A549 (cell line): Measurements from ENCODE around the gene OPCML. TPM values are rescaled to one million over a fixed set of nuclear protein-coding genes. Genes with fewer than 3 reads are reported as not detected.

Experiments
- ATAC-seq, 2 experiments: fragments of 200-7000 bp in 1 of 2; fragments of >200 bp in 1 of 2; cut with Nextera tagmentation in 1 of 2; cut with Tn5 transposase in 1 of 2; 3 replicates each; pipeline versions ENCODE4 v1.8.0 to v1.9.1; 2018 to 2020; ENCODE audit warnings: mild to moderate bottlenecking in 1 of 2, moderate library complexity in 1 of 2
- CTCF ChIA-PET: fragments of 300-600 bp; sonication (Branson Sonifier 250); formaldehyde crosslinking; extraction: SDS; loops from one replicate; lab custom pipeline; 2021; ENCODE audit warnings: antibody characterized with exemption, inconsistent platforms; lab: Yijun Ruan, JAX
- POLR2A ChIA-PET: fragments of 350-600 bp; formaldehyde crosslinking; extraction: SDS; loops from one replicate; lab custom pipeline; 2021; ENCODE audit warnings: antibody characterized with exemption, inconsistent platforms; lab: Yijun Ruan, JAX
- DNase-seq, 2 experiments: peaks; one replicate each; pipeline versions ENCODE4 v3.0.0 to v3.0.0-alpha.2; 2011 to 2016; ENCODE audit warnings: low read depth in 1 of 2, low spot score in 1 of 2
- FAIRE-seq: peaks from 2 replicates; lab custom pipeline; 2011; peaks lifted over from hg19 to GRCh38; lab: Jason Lieb, UNC
- H3K27ac ChIP-seq, 2 experiments: fragments of >200 bp; sonication (Bioruptor Twin); formaldehyde crosslinking; 3 replicates each; pipeline ENCODE4 v1.5.1; 2016 to 2017
- H3K4me1 ChIP-seq: fragments of >200 bp; sonication (Bioruptor Twin); formaldehyde crosslinking; 3 replicates; pipeline ENCODE4 v1.6.1; 2016
- H3K4me2 ChIP-seq: fragments of >200 bp; sonication (Bioruptor Twin); formaldehyde crosslinking; 3 replicates; pipeline ENCODE4 v1.6.1; 2016
- H3K4me3 ChIP-seq: fragments of >200 bp; sonication (Bioruptor Twin); formaldehyde crosslinking; 3 replicates; pipeline ENCODE4 v1.5.1; 2016
- H3K9me3 ChIP-seq: fragments of >200 bp; sonication (Bioruptor Twin); formaldehyde crosslinking; 3 replicates; pipeline ENCODE4 v1.6.1; 2016
- CBX8 ChIP-seq: fragments of 200-600 bp; sonication (generic); IDR thresholded peaks from 2 replicates; pipeline ENCODE4 v1.6.1; 2016
- ESRRA ChIP-seq: fragments of 150-350 bp; IDR thresholded peaks from 2 replicates; pipeline ENCODE4 v1.6.1; 2014; ENCODE audit warnings: mild to moderate bottlenecking, low read length, borderline replicate concordance
- FOSB ChIP-seq: fragments of 250-450 bp; sonication (Bioruptor Pico); IDR thresholded peaks from 2 replicates; pipeline ENCODE4 v1.5.0; 2020; ENCODE audit warnings: mild to moderate bottlenecking, moderate library complexity
- HEYL ChIP-seq: fragments of 250-450 bp; sonication (Bioruptor Pico); IDR thresholded peaks from 2 replicates; pipeline ENCODE4 v1.8.0; 2021; ENCODE audit warnings: mild to moderate bottlenecking, moderate library complexity
- HOXA7 ChIP-seq: fragments of 250-450 bp; sonication (Bioruptor Pico); IDR thresholded peaks from 2 replicates; pipeline ENCODE4 v1.5.0; 2020; ENCODE audit warnings: mild to moderate bottlenecking, moderate library complexity
- HOXB13 ChIP-seq: fragments of 250-450 bp; sonication (Bioruptor Pico); IDR thresholded peaks from 2 replicates; pipeline ENCODE4 v1.5.0; 2020; ENCODE audit warnings: low read depth, mild to moderate bottlenecking, moderate library complexity
- HOXB5 ChIP-seq: fragments of 250-450 bp; sonication (Bioruptor Pico); IDR thresholded peaks from 2 replicates; pipeline ENCODE4 v1.5.0; 2020; ENCODE audit warnings: mild to moderate bottlenecking, moderate library complexity
- JUN ChIP-seq, 2 experiments: fragments of >200 bp; sonication (Bioruptor Twin); formaldehyde crosslinking; IDR thresholded peaks; 2 replicates in 1 of 2; 3 replicates in 1 of 2; pipeline ENCODE4 v1.6.1; 2016 to 2017
- MAZ ChIP-seq: fragments of 150-350 bp; IDR thresholded peaks from 2 replicates; pipeline ENCODE4 v1.6.1; 2014; ENCODE audit warnings: antibody characterized with exemption, low read depth, low read length, borderline replicate concordance
- MYC ChIP-seq: IDR thresholded peaks from 2 replicates; pipeline ENCODE4 v1.6.1; 2012; ENCODE audit warnings: mild to moderate bottlenecking, inconsistent platforms, low read length, improper control_type of control experiment, borderline replicate concordance
- NFE2L2 ChIP-seq: fragments of 150-350 bp; conservative IDR thresholded peaks from 2 replicates; pipeline ENCODE4 v1.6.1; 2014; ENCODE audit warnings: low read length
- NPAS2 ChIP-seq: fragments of 250-450 bp; sonication (Bioruptor Pico); IDR thresholded peaks from 2 replicates; pipeline ENCODE4 v1.8.0; 2022; ENCODE audit warnings: mild to moderate bottlenecking, moderate library complexity, borderline replicate concordance
- POLR2AphosphoS2 ChIP-seq: conservative IDR thresholded peaks from 2 replicates; pipeline ENCODE4 v1.6.1; 2012; ENCODE audit warnings: low read length, improper control_type of control experiment, inconsistent platforms
- RAD21 ChIP-seq, 2 experiments: fragments of >200 bp in 1 of 2; sonication (Bioruptor Twin) in 1 of 2; formaldehyde crosslinking in 1 of 2; IDR thresholded peaks in 1 of 2; conservative IDR thresholded peaks in 1 of 2; 2 replicates in 1 of 2; 3 replicates in 1 of 2; pipeline ENCODE4 v1.6.1; 2012 to 2018; ENCODE audit warnings: inconsistent platforms in 1 of 2
- RARB ChIP-seq: fragments of 250-450 bp; sonication (Bioruptor Pico); IDR thresholded peaks from 2 replicates; pipeline ENCODE4 v1.8.0; 2021; ENCODE audit warnings: mild to moderate bottlenecking, moderate library complexity
- TFCP2L1 ChIP-seq: fragments of 250-450 bp; sonication (Bioruptor Pico); IDR thresholded peaks from 2 replicates; pipeline ENCODE4 v1.5.0; 2021; ENCODE audit warnings: mild to moderate bottlenecking
- TP53 ChIP-seq: fragments of 250-450 bp; sonication (Bioruptor Pico); IDR thresholded peaks from 2 replicates; pipeline ENCODE4 v1.5.0; 2021; ENCODE audit warnings: mild to moderate bottlenecking, moderate library complexity
- ZC3H11A ChIP-seq: fragments of 450-650 bp; IDR thresholded peaks from 2 replicates; pipeline ENCODE4 v1.6.1; 2014; ENCODE audit warnings: antibody characterized with exemption, mild to moderate bottlenecking
- ZSCAN20 ChIP-seq: fragments of 250-450 bp; sonication (Bioruptor Pico); IDR thresholded peaks from 2 replicates; pipeline ENCODE4 v1.8.0; 2022; ENCODE audit warnings: mild to moderate bottlenecking, moderate library complexity
- WGBS: methylation state at CpG from one replicate; pipeline ENCODE4 v1.1.6; 2017; ENCODE audit errors: missing lambda C conversion rate; 5-methylcytosine and 5-hydroxymethylcytosine counted together
- polyA plus RNA-seq, 4 experiments: library from polyadenylated mRNA; depleted of rRNA in 3 of 4; stranded (reverse); fragments of >200 nt; fragmentation: RNase III in 1 of 4; extraction: RNeasy Plus Mini Kit Qiagen cat#74134 plus additional on column Dnase treatment in 1 of 4; gene quantifications; 2 replicates in 3 of 4; 3 replicates in 1 of 4; pipeline ENCODE4 v1.2.3, GENCODE V29; 2011 to 2017
- TF ChIP-seq, protein P1 (sequence below): fragments of 250-450 bp; sonication (Bioruptor Pico); IDR thresholded peaks from 2 replicates; pipeline ENCODE4 v1.5.0; 2021; ENCODE audit warnings: mild to moderate bottlenecking, moderate library complexity, borderline replicate concordance
- TF ChIP-seq, protein P2 (sequence below): IDR thresholded peaks from 2 replicates; pipeline ENCODE4 v1.6.1; 2012
- TF ChIP-seq, protein P3 (sequence below): fragments of >200 bp; sonication (Bioruptor Twin); formaldehyde crosslinking; IDR thresholded peaks from 2 replicates; pipeline ENCODE4 v1.6.1; 2016
- TF ChIP-seq, protein P4 (sequence below): IDR thresholded peaks from 2 replicates; pipeline ENCODE4 v1.6.1; 2012; ENCODE audit warnings: low read depth, borderline replicate concordance

The OPCML gene
- polyA plus RNA-seq, 2 of the 4 experiments (the other 2 are of a cell fraction), result not detected

DNA sequence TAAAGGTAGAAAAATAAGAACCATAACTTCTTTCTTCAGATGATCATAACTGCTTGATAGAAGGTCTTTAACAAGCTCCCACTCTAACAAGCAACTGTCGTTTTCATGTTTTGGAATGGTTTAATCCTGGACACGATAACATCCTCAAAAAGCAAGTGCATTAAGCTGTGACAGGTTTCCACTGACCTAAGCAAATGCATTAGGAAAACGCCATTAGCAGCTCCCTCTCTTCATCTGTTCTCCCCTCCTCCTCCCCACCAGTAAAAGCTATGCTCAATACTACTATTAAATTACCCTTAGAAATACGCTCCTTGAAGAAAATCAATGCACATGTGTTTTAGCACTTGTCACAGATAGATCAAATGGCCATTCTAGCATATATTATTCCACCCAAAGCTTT lies 729.4 kb downstream of the OPCML start:
- no peak overlapping the region for H3K4me3 ChIP-seq
- WGBS, result 0% methylated on average over 4 of the region's 4 CpGs

DNA sequence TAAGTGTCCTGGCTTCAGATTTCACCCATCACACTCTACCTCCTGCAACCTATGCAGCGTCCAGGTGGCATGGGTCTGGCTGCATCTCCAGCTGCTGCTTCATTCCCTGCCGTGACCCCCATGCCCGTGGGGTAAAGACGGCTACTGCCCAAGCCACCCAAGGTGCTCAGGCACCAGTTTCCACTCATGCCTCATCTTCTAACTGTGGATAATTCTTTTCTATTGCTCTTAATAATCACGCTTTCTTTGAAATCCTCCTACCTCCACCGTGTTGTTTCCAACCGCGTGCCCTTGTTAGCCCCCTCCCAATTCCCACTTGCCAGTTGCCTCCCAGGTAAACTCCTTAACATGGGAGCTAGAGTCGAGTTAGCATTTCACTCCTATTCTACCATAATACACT lies 738.5 kb downstream of the OPCML start:
- Histone ChIP-seq H3K4me2 (no peak overlapping the region), H3K4me1 (no peaks in the 10 kb centered on the region), H3K9me3 (no peaks in the 10 kb centered on the region), H3K4me3 (no peak overlapping the region), H3K27ac (no peak overlapping the region)
- 25% methylated on average over 9 of the region's 9 CpGs for WGBS
- CTCF ChIA-PET, result no interaction called here
- TF ChIP-seq HOXB13 (CRISPR knock-in tag), result no peak
- TF ChIP-seq, protein P1, sequence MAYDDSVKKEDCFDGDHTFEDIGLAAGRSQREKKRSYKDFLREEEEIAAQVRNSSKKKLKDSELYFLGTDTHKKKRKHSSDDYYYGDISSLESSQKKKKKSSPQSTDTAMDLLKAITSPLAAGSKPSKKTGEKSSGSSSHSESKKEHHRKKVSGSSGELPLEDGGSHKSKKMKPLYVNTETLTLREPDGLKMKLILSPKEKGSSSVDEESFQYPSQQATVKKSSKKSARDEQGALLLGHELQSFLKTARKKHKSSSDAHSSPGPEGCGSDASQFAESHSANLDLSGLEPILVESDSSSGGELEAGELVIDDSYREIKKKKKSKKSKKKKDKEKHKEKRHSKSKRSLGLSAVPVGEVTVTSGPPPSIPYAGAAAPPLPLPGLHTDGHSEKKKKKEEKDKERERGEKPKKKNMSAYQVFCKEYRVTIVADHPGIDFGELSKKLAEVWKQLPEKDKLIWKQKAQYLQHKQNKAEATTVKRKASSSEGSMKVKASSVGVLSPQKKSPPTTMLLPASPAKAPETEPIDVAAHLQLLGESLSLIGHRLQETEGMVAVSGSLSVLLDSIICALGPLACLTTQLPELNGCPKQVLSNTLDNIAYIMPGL (CRISPR knock-in tag), result no peak
- TF ChIP-seq MYC, result no peak
- no peak for TF ChIP-seq JUN (IDR thresholded peaks at IDR 0.05)
- no peak for TF ChIP-seq ZC3H11A
- TF ChIP-seq ESRRA, result no peak
- no peak for TF ChIP-seq RAD21 (conservative IDR thresholded peaks at IDR 0.05 in 1 of 2, IDR thresholded peaks at IDR 0.05 in 1 of 2)
- TF ChIP-seq, protein P2, sequence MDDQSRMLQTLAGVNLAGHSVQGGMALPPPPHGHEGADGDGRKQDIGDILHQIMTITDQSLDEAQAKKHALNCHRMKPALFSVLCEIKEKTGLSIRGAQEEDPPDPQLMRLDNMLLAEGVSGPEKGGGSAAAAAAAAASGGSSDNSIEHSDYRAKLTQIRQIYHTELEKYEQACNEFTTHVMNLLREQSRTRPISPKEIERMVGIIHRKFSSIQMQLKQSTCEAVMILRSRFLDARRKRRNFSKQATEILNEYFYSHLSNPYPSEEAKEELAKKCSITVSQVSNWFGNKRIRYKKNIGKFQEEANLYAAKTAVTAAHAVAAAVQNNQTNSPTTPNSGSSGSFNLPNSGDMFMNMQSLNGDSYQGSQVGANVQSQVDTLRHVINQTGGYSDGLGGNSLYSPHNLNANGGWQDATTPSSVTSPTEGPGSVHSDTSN, result no peak
- TF ChIP-seq FOSB (CRISPR knock-in tag), result no peak
- no peak for TF ChIP-seq HEYL (CRISPR knock-in tag)
- TF ChIP-seq TFCP2L1, result no peak
- ATAC-seq (no peak), FAIRE-seq (no peak), DNase-seq (no peak)
- POLR2A ChIA-PET, result no interaction called here

More for the DNA sequence above, 729.4 kb downstream of the OPCML start:
- no peak for FAIRE-seq
- CTCF ChIA-PET, result no interaction called here
- Histone ChIP-seq H3K9me3 (no peaks in the 10 kb centered on the region), H3K4me2 (no peak overlapping the region), H3K27ac (no peak overlapping the region), H3K4me1 (no peaks in the 10 kb centered on the region)
- POLR2A ChIA-PET, result no interaction called here
- no peak for ATAC-seq
- TF ChIP-seq POLR2AphosphoS2 (no peak), NPAS2 (no peak), HOXB13 (CRISPR knock-in tag) (no peak), HOXB5 (CRISPR knock-in tag) (no peak), CBX8 (no peak), RARB (CRISPR knock-in tag) (no peak), FOSB (CRISPR knock-in tag) (no peak), HOXA7 (CRISPR knock-in tag) (no peak), MAZ (no peak), NFE2L2 (no peak), ESRRA (no peak), TP53 (no peak), ZSCAN20 (no peak)
- TF ChIP-seq, protein P3, sequence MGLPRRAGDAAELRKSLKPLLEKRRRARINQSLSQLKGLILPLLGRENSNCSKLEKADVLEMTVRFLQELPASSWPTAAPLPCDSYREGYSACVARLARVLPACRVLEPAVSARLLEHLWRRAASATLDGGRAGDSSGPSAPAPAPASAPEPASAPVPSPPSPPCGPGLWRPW, result no peak
- TF ChIP-seq, protein P4, sequence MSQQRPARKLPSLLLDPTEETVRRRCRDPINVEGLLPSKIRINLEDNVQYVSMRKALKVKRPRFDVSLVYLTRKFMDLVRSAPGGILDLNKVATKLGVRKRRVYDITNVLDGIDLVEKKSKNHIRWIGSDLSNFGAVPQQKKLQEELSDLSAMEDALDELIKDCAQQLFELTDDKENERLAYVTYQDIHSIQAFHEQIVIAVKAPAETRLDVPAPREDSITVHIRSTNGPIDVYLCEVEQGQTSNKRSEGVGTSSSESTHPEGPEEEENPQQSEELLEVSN, result no peak
- no peak for DNase-seq
